LNCaP clone FGC (cell line): ENCODE results near the gene EMX2.

Experiments used
- DNase-seq: peaks from one replicate; pipeline ENCODE4 v3.0.0-alpha.2; 2011; ENCODE audit warnings: low read depth
- H3K4me3 ChIP-seq: 2 replicates; pipeline ENCODE4 v1.5.1; 2011; ENCODE audit warnings: mild to moderate bottlenecking, low read depth, low read length, control low read depth
- CTCF ChIP-seq: IDR thresholded peaks from 2 replicates; pipeline ENCODE4 v1.5.1; 2012; ENCODE audit warnings: mild to moderate bottlenecking; ENCODE audit not compliant: control insufficient read depth, insufficient read depth; ENCODE audit errors: extremely low read depth

EMX2 gene

GRCh38 chr10:117553142-117553814 is 10.7 kb downstream of the EMX2 start:
- no peak for TF ChIP-seq CTCF
- H3K4me3 ChIP-seq: no peak overlapping the region
- no peak for DNase-seq

- DNase-seq: no peak
- TF ChIP-seq CTCF: no peak
Observed at GRCh38 chr10:117553815-117554172, 11.2 kb downstream of the EMX2 start.

GRCh38 chr10:117554241-117554814 is 11.8 kb downstream of the EMX2 start:
- DNase-seq: no peak
- H3K4me3 ChIP-seq: no peak overlapping the region
- no peak for TF ChIP-seq CTCF

More at GRCh38 chr10:117553815-117554172, 11.2 kb downstream of the EMX2 start:
- H3K4me3 ChIP-seq: no peak overlapping the region

GRCh38 chr10:117555017-117555416 is 12.5 kb downstream of the EMX2 start:
- no peak overlapping the region for H3K4me3 ChIP-seq
- no peak for TF ChIP-seq CTCF
- no peak for DNase-seq

- no peak overlapping the region for H3K4me3 ChIP-seq
- TF ChIP-seq CTCF: no peak
- DNase-seq: no peak
Observed at GRCh38 chr10:117555863-117556262, 13.3 kb downstream of the EMX2 start.

- TF ChIP-seq CTCF: no peak
- H3K4me3 ChIP-seq: no peak overlapping the region
- no peak for DNase-seq
Observed at GRCh38 chr10:117556356-117556755, 13.8 kb downstream of the EMX2 start.

- DNase-seq: no peak
- TF ChIP-seq CTCF: no peak
- H3K4me3 ChIP-seq: no peak overlapping the region
Observed at GRCh38 chr10:117559712-117560111, 17.2 kb downstream of the EMX2 start.
